Skin epidermis (tissue), 12 donors: Measurements from ENCODE around the gene NFKBIA.
"Not testable (repeated sequence)": the region's sequence is repeated elsewhere in the genome, so short reads cannot be mapped to it uniquely, and the experiment has no call there.

Source experiments
- H3K27ac ChIP-seq, 21 experiments: fragments of 200-600 bp; sonication (generic) in 11 of 21; one replicate each; pipeline ENCODE4 v1.5.0; 2020; ENCODE audit warnings: mild to moderate bottlenecking in 3 of 21, inconsistent platforms in 2 of 21, moderate library complexity in 2 of 21
- H3K4me3 ChIP-seq, 7 experiments: fragments of 200-600 bp; sonication (generic) in 2 of 7; one replicate each; pipeline ENCODE4 v1.5.0; 2020; ENCODE audit warnings: inconsistent platforms in 2 of 7, mild to moderate bottlenecking in 2 of 7, moderate library complexity in 1 of 7

Gene NFKBIA

DNA sequence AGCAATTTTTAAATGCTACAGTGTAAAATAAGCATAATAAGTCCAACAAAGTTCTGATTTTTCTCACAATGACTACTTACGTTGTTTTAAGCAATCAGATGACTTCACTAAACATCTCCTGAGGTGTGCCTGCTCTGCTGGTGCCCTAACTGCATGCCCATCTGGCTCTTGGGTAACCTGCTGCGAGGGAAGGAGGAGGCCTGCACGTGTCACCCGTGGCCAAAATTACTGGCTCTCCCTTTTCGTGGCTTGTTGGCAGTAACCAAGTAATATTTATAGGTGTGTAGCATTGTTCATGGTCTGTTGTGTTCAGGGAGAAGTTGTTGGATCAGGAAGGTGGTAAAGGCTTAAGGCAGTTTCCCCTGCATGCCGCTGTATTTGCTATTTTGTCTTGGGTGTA, 6.3 kb upstream of the NFKBIA start:
- H3K27ac ChIP-seq, result peak overlapping the region in 2 of 21 experiments; percentile 8 to 20
- no peak overlapping the region for H3K4me3 ChIP-seq

DNA sequence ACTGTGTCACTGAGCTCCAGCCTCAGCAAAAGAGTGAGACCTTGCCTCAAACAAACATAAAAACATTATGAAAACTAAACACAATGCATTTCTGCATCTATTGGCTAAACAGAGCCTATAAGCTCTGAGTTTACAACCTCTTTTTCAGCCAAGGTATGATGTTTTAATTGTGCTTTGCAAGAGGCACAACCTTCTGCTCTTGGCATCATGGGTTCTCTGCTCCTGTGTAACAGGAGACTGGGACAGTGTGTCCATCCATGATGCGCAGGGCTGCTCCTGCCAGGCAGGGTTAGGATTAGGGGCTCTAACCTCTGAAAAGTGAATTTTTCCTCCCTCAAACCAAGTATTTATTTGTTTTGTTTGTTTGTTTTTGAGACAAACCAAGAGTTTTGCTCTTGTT, 5.0 kb upstream of the NFKBIA start:
- Histone ChIP-seq H3K27ac (no peak overlapping the region), H3K4me3 (no peak overlapping the region)

GRCh38 chr14:35408026-35408425, 3.5 kb upstream of the NFKBIA start:
- Histone ChIP-seq H3K27ac (peak overlapping the region in 2 of 21 experiments; percentile 47 to 55), H3K4me3 (no peak overlapping the region)

- Histone ChIP-seq H3K4me3 (no peak overlapping the region), H3K27ac (peak overlapping the region in 6 of 21 experiments; percentile 15 to 55 (median 32))
Observed at GRCh38 chr14:35407306-35407630, 2.7 kb upstream of the NFKBIA start.

DNA sequence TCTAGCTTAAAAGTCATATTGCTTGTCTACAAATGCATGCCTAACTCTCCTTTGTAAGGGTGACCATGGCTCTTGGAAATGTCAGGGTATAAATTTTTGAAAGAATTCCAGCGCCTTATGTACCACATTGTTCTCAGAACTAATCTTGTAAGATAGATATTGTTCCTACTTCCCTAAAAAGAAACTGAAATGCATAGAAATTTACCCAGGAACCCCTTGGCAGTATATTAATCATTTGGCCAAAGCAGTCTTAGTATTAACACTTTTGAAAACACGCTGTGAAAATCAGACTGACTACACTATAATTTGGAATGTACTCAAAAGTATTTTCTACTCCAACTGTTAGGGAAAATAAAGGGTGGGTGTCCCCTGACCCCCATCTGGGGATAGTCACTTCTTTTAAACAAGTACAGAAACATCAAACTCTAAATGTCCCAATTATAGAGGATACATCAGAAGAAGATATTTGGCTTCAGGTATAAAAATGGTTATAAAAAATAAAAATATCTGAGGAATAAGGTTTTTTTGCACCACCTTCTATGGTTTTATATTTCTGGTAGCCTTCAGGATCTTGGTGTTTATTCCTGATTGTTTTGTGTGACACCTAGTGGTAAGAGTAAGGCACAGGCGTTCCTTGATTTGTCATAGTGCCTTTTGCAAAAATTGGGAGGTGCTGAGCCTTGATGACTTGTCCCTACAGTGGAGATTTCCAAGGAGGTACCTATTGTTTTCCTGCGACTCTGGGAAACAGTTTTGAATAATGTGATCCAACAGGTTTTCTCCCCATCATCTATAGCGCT, 2.2 kb upstream of the NFKBIA start:
- Histone ChIP-seq H3K27ac (peak overlapping the region in 8 of 21 experiments; percentile 2 to 100 (median 38)), H3K4me3 (no peak overlapping the region)

GRCh38 chr14:35406090-35406489, 1.5 kb upstream of the NFKBIA start:
- H3K4me3 ChIP-seq, result peak overlapping the region in 1 of 7 experiments; percentile 83
- H3K27ac ChIP-seq, result peak overlapping the region in 17 of 21 experiments; percentile 17 to 100 (median 99)

GRCh38 chr14:35405304-35405996, 901 bp upstream of the NFKBIA start:
- peak overlapping the region; percentile 1 to 100 (median 100) for H3K27ac ChIP-seq

GRCh38 chr14:35403603-35404448, 723 bp downstream of the NFKBIA start:
- Histone ChIP-seq H3K27ac (peak overlapping the region; percentile 90 to 100 (median 100)), H3K4me3 (peak overlapping the region; percentile 73 to 90 (median 83))

More at GRCh38 chr14:35405304-35405996, 901 bp upstream of the NFKBIA start:
- peak overlapping the region; percentile 73 to 90 (median 83) for H3K4me3 ChIP-seq

DNA sequence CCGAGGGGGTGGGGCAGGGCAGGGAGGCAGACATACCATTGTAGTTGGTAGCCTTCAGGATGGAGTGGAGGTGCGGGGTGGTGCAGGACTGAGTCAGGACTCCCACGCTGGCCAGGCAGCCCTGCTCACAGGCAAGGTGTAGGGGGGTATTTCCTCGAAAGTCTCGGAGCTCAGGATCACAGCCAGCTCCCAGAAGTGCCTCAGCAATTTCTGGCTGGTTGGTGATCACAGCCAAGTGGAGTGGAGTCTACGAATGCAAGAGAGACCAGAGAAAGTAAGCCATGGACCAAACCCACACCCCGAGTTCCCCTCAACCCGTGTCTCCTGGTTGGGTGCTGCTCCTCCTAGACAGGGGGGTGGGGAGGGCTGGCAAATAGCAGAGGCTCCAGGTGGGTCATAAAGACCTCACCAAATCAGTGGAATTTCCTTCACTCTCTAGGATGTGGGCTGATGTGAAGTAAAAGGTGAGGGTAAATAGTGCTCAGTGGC, 1.4 kb downstream of the NFKBIA start:
- Histone ChIP-seq H3K4me3 (peak overlapping the region; percentile 73 to 90 (median 83)), H3K27ac (peak overlapping the region; percentile 51 to 100 (median 100))

DNA sequence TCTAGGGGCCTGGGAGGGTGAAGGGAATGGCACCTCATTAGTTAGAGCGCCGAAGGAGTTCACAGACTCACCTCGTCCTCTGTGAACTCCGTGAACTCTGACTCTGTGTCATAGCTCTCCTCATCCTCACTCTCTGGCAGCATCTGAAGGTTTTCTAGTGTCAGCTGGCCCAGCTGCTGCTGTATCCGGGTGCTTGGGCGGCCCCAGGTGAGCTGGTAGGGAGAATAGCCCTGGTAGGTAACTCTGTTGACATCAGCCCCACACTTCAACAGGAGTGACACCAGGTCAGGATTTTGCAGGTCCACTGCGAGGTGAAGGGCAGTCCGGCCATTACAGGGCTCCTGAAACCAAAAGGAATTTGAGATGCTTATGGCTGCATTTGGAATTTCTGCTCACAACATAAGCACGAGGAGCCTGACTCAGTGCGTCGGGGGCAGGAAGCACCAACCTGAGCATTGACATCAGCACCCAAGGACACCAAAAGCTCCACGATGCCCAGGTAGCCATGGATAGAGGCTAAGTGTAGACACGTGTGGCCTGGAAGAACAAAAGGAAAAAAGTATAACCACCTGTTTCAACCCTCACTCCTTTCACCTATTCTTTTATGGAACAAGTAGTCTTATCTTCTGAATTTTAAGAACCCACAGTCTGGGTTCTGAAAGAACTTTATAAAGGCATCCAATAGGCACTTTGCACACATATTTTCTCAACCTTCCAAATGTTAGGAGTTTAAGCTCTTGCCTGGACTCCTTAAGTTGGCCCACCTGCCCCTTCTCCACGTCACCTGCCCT, 2.0 kb downstream of the NFKBIA start:
- H3K27ac ChIP-seq, result peak overlapping the region; percentile 54 to 100 (median 100)
- H3K4me3 ChIP-seq, result peak overlapping the region; percentile 73 to 90 (median 83)

- H3K27ac ChIP-seq, result peak overlapping the region in 20 of 21 experiments; percentile 35 to 100 (median 100)
- peak overlapping the region; percentile 73 to 90 (median 83) for H3K4me3 ChIP-seq
Observed at GRCh38 chr14:35401422-35402265, 2.9 kb downstream of the NFKBIA start.

- Histone ChIP-seq H3K27ac (peak overlapping the region in 19 of 21 experiments; percentile 35 to 100 (median 99)), H3K4me3 (peak overlapping the region; percentile 73 to 90 (median 83))
Observed at GRCh38 chr14:35400648-35401421, 3.7 kb downstream of the NFKBIA start.

- Histone ChIP-seq H3K27ac (peak overlapping the region in 15 of 21 experiments; percentile 8 to 77 (median 61)), H3K4me3 (no peak overlapping the region)
Observed at GRCh38 chr14:35399083-35399937, 5.2 kb downstream of the NFKBIA start.

DNA sequence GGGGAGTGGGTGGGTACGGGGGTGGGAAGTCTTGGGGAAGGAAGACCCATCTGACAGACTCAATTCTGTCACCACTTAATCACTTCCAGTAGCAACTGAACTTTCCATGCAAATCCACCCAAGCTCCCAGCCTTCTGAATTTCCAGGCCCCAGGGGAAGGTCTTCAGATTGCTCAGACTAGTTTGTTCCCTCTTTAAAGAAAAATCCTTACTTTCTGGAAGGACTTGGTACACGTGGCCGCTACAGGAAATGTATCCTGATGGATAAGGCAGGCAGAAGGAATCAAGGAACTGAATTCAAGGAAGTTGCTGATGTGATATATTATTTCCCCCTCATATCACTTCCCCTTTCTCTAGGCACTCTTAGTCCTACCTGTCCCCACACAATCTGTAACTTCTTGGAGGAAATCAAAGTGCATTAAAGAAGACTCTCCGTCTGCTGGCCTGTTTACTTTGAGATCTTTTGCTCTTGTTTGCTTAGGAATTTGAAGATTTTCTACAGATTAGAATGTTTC, 6.4 kb downstream of the NFKBIA start:
- Histone ChIP-seq H3K27ac (peak overlapping the region in 19 of 21 experiments; percentile 14 to 77 (median 58)), H3K4me3 (no peak overlapping the region)

DNA sequence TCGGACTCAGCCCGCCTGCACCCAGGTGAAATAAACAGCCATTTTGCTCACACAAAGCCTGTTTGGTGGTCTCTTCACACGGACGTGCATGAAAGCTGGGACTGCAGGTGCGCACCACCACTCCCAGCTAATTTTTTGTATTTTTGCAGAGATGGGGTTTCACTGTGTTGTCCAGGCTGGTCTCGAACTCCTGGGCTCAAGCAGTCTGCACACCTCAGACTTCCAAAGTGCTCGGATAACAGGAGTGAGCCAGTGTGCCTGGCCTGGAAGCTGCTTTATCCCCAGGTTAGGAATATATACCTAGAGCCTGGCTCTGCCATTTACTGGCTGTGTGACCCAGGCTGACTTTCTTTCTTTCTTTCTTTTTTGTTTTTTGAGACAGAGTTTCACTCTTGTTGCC, 7.9 kb downstream of the NFKBIA start:
- peak overlapping the region in 3 of 21 experiments; percentile 66 to 77 (median 74) for H3K27ac ChIP-seq
- not testable (repeated sequence) for H3K4me3 ChIP-seq

GRCh38 chr14:35395283-35395682, 9.3 kb downstream of the NFKBIA start:
- Histone ChIP-seq H3K27ac (no peak overlapping the region), H3K4me3 (no peak overlapping the region)
